Astrocyte of the spinal cord (primary cell): ENCODE results near the gene C11orf86.

Source experiments
- DNase-seq: peaks from one replicate; pipeline ENCODE4 v3.0.0; 2011; ENCODE audit warnings: low read depth, low spot score
- H3K4me3 ChIP-seq: 2 replicates; pipeline ENCODE4 v1.5.1; 2011; ENCODE audit warnings: low read depth, mild to moderate bottlenecking, low read length, moderate library complexity
- CTCF ChIP-seq: IDR thresholded peaks from 2 replicates; pipeline ENCODE4 v1.5.1; 2012; ENCODE audit warnings: low read depth, mild to moderate bottlenecking, low read length, inconsistent platforms
- in situ Hi-C: cut with HindIII; loops from 2 replicates; pipeline ENCODE4 v1.10.0; 2017; ENCODE audit warnings: low sequenced_read_pairs

Gene C11orf86

GRCh38 chr11:66971488-66971887 is 3.6 kb upstream of the C11orf86 start:
- in situ Hi-C loops: no loop called here
- no peak overlapping the region for H3K4me3 ChIP-seq
- no peak for DNase-seq
- TF ChIP-seq CTCF: no peak

GRCh38 chr11:66973956-66974580 is 1.0 kb upstream of the C11orf86 start:
- DNase-seq: no peak
- H3K4me3 ChIP-seq: no peak overlapping the region
- TF ChIP-seq CTCF: no peak
- in situ Hi-C loops: no loop called here

- in situ Hi-C loops: no loop called here
- no peak for DNase-seq
- no peak for TF ChIP-seq CTCF
- no peak overlapping the region for H3K4me3 ChIP-seq
Observed at GRCh38 chr11:66975405-66976027, 412 bp downstream of the C11orf86 start.

GRCh38 chr11:66976028-66976467 is 944 bp downstream of the C11orf86 start:
- in situ Hi-C loops: no loop called here
- no peak for DNase-seq
- no peak overlapping the region for H3K4me3 ChIP-seq
- TF ChIP-seq CTCF: peak; percentile 87

- DNase-seq: no peak
- TF ChIP-seq CTCF: no peak
- no peak overlapping the region for H3K4me3 ChIP-seq
- in situ Hi-C loops: no loop called here
Observed at GRCh38 chr11:66976925-66977324, 1.8 kb downstream of the C11orf86 start.

GRCh38 chr11:66978229-66978628 is 3.1 kb downstream of the C11orf86 start:
- TF ChIP-seq CTCF: no peak
- DNase-seq: no peak
- H3K4me3 ChIP-seq: no peak overlapping the region
- in situ Hi-C loops: no loop called here
